Measurements from ENCODE around the gene LEFTY2. TPM values are rescaled to one million over a fixed set of nuclear protein-coding genes. Genes with fewer than 3 reads are reported as not detected.
"Not testable (repeated sequence)": the region's sequence is repeated elsewhere in the genome, so short reads cannot be mapped to it uniquely, and the experiment has no call there.

The LEFTY2 gene
- total RNA-seq, 2 donors from 2014 or later: 6.2 to 9.4 TPM

DNA sequence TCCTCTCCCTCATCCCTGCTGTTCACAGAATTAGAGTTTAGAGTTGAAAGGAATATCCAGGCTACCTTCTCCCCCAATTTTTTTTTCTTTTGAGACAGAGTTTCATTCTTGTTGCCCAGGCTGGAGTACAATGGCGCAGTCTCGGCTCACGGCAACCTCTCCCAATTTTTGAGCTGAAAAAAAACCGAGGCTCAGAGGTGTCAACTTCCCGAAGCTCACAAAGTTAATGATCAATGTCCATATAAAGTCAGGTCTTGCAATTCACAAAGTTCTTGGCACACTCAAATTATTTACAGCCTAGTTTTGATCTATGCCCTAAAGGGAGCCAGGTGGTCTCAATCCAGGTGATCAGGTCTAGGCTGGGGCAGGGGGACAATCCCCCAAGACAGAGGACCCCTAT is 51.3 kb downstream of the LEFTY2 start:
- no peaks in the 10 kb centered on the region for H3K4me1 ChIP-seq (ENCODE audit: control insufficient read depth in 1 of 2, low read depth in 2 of 2)
- no peak for ATAC-seq (ENCODE audit: insufficient number of reproducible peaks, low FRiP score, low read depth)
- no peaks in the 10 kb centered on the region for H3K9me3 ChIP-seq
- no peaks in the 10 kb centered on the region for H3K36me3 ChIP-seq
- H3K27me3 ChIP-seq (replicated peaks; ENCODE audit: insufficient read depth): no peaks in the 10 kb centered on the region
- DNase-seq (ENCODE audit: low spot score): no peak
- no peak overlapping the region for H3K27ac ChIP-seq
- H3K4me3 ChIP-seq: no peak overlapping the region
- TF ChIP-seq, protein P1, sequence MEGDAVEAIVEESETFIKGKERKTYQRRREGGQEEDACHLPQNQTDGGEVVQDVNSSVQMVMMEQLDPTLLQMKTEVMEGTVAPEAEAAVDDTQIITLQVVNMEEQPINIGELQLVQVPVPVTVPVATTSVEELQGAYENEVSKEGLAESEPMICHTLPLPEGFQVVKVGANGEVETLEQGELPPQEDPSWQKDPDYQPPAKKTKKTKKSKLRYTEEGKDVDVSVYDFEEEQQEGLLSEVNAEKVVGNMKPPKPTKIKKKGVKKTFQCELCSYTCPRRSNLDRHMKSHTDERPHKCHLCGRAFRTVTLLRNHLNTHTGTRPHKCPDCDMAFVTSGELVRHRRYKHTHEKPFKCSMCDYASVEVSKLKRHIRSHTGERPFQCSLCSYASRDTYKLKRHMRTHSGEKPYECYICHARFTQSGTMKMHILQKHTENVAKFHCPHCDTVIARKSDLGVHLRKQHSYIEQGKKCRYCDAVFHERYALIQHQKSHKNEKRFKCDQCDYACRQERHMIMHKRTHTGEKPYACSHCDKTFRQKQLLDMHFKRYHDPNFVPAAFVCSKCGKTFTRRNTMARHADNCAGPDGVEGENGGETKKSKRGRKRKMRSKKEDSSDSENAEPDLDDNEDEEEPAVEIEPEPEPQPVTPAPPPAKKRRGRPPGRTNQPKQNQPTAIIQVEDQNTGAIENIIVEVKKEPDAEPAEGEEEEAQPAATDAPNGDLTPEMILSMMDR (IDR thresholded peaks at IDR 0.05): no peak

DNA sequence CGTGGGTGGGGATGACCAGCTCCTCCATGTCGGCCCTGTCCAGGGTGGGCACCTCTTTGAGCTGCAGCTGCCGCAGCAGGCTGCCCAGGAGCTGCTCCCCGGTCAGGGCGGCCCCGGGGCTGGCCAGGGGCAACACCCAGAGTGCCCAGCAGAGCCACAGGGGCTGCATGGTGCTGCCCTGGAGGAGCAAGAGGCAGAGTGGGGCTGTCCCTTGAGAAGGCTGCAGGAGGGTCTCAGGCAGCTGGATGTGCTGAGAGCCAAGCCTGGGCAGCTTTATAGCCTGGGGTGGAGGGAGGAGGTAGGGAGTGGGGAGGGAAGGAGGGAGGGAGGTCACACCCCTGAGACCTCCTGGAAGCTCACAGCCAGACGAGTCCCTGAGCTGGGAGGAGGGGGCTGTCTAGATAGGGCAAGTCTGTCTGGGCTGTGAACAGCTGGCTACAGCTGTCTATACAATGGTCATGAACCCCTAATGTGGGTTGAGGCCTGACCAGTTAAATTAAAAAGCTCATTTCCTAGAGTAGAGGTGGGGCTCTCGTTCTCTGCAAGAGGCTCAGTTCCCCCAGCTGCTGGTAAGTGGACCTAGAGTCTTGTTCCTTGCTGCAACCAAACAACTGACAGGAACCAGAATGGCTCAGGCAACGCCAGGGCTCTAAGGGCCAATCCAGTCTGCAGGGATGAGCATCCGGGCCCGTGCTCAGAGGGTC is 52.0 kb downstream of the LEFTY2 start, which contains the start of gene LEFTY1:
Gene LEFTY1, minus strand, starts transcription at position 249 of the 704 bp plus-strand sequence. Its CDS starts 80 bp downstream, at position 169.
- TF ChIP-seq, protein P1 (IDR thresholded peaks at IDR 0.05): no peak
- no peak within 1 kb of the TSS for H3K27ac ChIP-seq
- no peak for ATAC-seq (ENCODE audit: insufficient number of reproducible peaks, low FRiP score, low read depth)
- no peaks in the 10 kb centered on the region for H3K27me3 ChIP-seq (replicated peaks; ENCODE audit: insufficient read depth)
- DNase-seq (ENCODE audit: low spot score): no peak
- H3K36me3 ChIP-seq: no peaks in the 10 kb centered on the region
- no peak within 1 kb of the TSS for H3K4me3 ChIP-seq
- no peaks in the 10 kb centered on the region for H3K4me1 ChIP-seq (ENCODE audit: control insufficient read depth in 1 of 2, low read depth in 2 of 2)
- no peaks in the 10 kb centered on the region for H3K9me3 ChIP-seq

DNA sequence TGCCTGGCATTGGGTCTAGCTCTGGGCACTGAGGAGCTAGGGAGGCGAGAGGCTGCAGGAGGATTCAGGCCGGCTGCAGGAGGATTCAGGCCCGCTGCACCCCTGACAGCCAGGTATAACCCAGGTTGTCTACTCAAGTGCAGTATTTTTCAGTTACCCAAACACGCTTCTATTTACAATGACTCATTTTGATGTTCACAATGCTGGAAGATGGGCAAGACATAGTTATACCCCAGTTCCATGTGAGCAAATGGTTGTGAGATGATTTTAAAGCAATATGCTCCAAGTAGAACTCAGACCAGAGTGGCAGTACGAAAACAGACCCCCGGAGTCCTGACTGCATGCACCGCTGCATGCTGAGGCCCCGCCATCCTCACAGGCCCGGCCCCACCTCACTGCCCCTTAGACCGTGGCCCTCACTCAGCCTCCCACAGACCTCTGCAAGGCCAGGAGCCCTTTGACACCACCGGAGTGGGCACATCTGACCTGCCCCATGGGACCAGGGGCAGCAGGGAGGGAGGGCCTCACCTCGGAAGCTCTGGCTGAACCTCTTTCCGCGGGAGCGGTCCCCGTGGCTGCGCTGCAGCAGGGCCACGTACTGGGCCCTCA is 52.6 kb downstream of the LEFTY2 start:
- no peaks in the 10 kb centered on the region for H3K9me3 ChIP-seq
- H3K27ac ChIP-seq: no peak overlapping the region
- TF ChIP-seq, protein P1 (IDR thresholded peaks at IDR 0.05): no peak
- no peaks in the 10 kb centered on the region for H3K27me3 ChIP-seq (replicated peaks; ENCODE audit: insufficient read depth)
- peaks cover under 1% of the 10 kb centered on the region in 2 donors for H3K4me1 ChIP-seq (ENCODE audit: control insufficient read depth in 1 of 2, low read depth in 2 of 2)
- DNase-seq (ENCODE audit: low spot score) (no peak), ATAC-seq (ENCODE audit: insufficient number of reproducible peaks, low FRiP score, low read depth) (no peak)
- H3K36me3 ChIP-seq: no peaks in the 10 kb centered on the region
- H3K4me3 ChIP-seq: no peak overlapping the region

DNA sequence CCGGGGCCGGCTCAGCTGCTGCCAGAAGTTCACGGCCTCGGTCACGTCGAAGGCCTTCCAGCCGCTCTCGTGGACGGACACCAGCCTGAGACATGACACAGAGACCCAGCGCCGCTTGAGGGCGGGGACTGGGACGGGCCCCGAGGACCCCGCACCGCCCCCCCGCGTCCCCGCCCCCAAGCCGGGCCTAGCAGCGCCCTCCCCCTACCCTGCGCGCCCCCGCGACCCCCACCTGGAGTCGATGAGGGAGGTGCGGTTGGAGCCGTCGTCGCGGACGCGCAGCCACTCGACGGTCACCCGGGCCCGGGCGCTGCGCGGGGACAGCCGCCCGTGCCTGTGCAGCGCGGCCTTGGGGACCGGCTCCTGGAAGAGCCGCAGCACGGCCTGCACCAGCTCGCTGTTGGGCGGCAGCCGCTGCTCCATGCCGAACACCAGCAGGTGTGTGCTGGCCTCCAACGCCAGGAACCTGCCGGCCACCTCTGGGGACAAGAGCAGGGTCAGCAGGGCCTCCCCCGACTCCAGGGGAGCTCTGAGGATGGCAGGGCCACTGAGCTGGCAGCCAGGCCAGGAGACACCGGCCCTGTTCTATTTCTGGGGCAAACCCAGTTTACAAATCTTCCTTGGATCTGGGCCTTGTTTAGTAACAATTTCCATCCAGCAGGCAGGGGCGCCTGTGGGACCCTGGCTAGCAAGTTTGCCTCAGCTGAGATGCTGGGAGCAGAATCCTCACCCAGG is 53.3 kb downstream of the LEFTY2 start:
- not testable (repeated sequence) for H3K9me3 ChIP-seq; H3K4me3 ChIP-seq; H3K27ac ChIP-seq; H3K4me1 ChIP-seq (ENCODE audit: control insufficient read depth in 1 of 2, low read depth in 2 of 2); DNase-seq (ENCODE audit: low spot score); H3K36me3 ChIP-seq; H3K27me3 ChIP-seq (replicated peaks; ENCODE audit: insufficient read depth); ATAC-seq (ENCODE audit: insufficient number of reproducible peaks, low FRiP score, low read depth)

DNA sequence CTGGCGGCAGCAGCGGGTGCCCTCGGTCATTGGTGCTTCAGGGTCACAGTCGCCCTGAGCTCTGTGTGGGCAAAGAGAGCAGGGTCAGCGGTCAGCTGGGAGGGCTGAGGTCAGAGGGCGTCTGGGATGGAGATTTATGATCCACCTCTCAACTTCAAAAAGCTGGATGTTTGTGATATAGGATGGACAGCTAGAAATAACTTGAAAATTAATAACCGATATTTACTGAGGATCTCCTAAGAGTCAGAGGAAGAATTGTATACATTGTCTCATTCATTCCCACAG is 54.0 kb downstream of the LEFTY2 start:
- H3K36me3 ChIP-seq: no peaks in the 10 kb centered on the region
- H3K27me3 ChIP-seq (replicated peaks; ENCODE audit: insufficient read depth): no peaks in the 10 kb centered on the region
- no peak overlapping the region for H3K27ac ChIP-seq
- H3K4me1 ChIP-seq (ENCODE audit: control insufficient read depth in 1 of 2, low read depth in 2 of 2): peaks cover 3 to 5% of the 10 kb centered on the region in 2 donors
- DNase-seq (ENCODE audit: low spot score): no peak
- TF ChIP-seq, protein P1 (IDR thresholded peaks at IDR 0.05): no peak
- H3K4me3 ChIP-seq: no peak overlapping the region
- H3K9me3 ChIP-seq: no peaks in the 10 kb centered on the region
- ATAC-seq (ENCODE audit: insufficient number of reproducible peaks, low FRiP score, low read depth): no peak

Other genes with a start within 250 kb of the LEFTY2 start
- 100 to 1,000 TPM; 130 to 131 TPM for gene SRP9, start 163.4 kb downstream of the LEFTY2 start, total RNA-seq
- 10 to 100 TPM; 58.9 to 77.6 TPM for gene EPHX1, start 131.1 kb downstream of the LEFTY2 start, total RNA-seq
- 100 to 1,000 TPM in 1 of 2 donors, 10 to 100 TPM in 1; 75.1 to 105 TPM for gene TMEM63A, start 58.8 kb downstream of the LEFTY2 start, total RNA-seq
- not detected for gene LEFTY1, start 52.1 kb downstream of the LEFTY2 start, total RNA-seq
- 10 to 100 TPM; 46.6 to 50.2 TPM for gene PYCR2, start 17.0 kb downstream of the LEFTY2 start, total RNA-seq
- gene SDE2, start 58.1 kb upstream of the LEFTY2 start, total RNA-seq: 10 to 100 TPM; 19.1 to 33.2 TPM
- gene H3-3A, start 121.5 kb upstream of the LEFTY2 start, total RNA-seq: 100 to 1,000 TPM; 226 to 258 TPM
- gene ACBD3, start 245.5 kb upstream of the LEFTY2 start, total RNA-seq: 10 to 100 TPM; 44.7 to 59.8 TPM